ENCODE measurements around the gene ZNF275.
A peak's percentile ranks its signal among the peaks of the same experiment; 100 is the strongest.
"Not testable (repeated sequence)": the region's sequence is repeated elsewhere in the genome, so short reads cannot be mapped to it uniquely, and the experiment has no call there.

ZNF275 gene

GRCh38 chrX:153388722-153389459, 54.9 kb downstream of the ZNF275 start:
- DNase-seq = no peak

GRCh38 chrX:153389460-153389768, 55.5 kb downstream of the ZNF275 start:
- not testable (repeated sequence) for DNase-seq

- no peak for DNase-seq
Observed at GRCh38 chrX:153392642-153393321, 58.8 kb downstream of the ZNF275 start.

GRCh38 chrX:153394612-153395011, 60.7 kb downstream of the ZNF275 start:
- DNase-seq = no peak

- no peak for DNase-seq
Observed at GRCh38 chrX:153395613-153396319, 61.8 kb downstream of the ZNF275 start.

GRCh38 chrX:153396320-153397195, 62.6 kb downstream of the ZNF275 start:
- DNase-seq = no peak

GRCh38 chrX:153397256-153397960, 63.5 kb downstream of the ZNF275 start:
- no peak for DNase-seq

GRCh38 chrX:153398275-153398960, 64.5 kb downstream of the ZNF275 start:
- no peak for DNase-seq

- peak; percentile 78 to 81 for DNase-seq
Observed at GRCh38 chrX:153400146-153401132, 66.5 kb downstream of the ZNF275 start.

- DNase-seq = no peak
Observed at GRCh38 chrX:153401133-153401764, 67.3 kb downstream of the ZNF275 start, which contains the start of gene PNMA6E. PNMA6E (minus strand) TSS chrX:153401350; CDS start chrX:153398849, 2,501 bp downstream.

Measured in activated T-cell treated with anti-CD3 and anti-CD28 coated beads, Interleukin-2, amount 50 U/mL, for 48 hours (primary cell).